WERI-Rb-1 (cell line): ENCODE measurements around the gene SYS1.

Experiments
- DNase-seq: peaks from one replicate; pipeline ENCODE4 v3.0.0-alpha.2; 2020
- H3K27ac ChIP-seq: fragments of 250-450 bp; sonication (Bioruptor Pico); 2 replicates; pipeline ENCODE4 v1.5.1; 2020; ENCODE audit warnings: mild to moderate bottlenecking, moderate library complexity
- H3K27me3 ChIP-seq: fragments of 250-450 bp; sonication (Bioruptor Pico); 2 replicates; pipeline ENCODE4 v1.5.1; 2021; ENCODE audit warnings: mild to moderate bottlenecking, low read depth, moderate library complexity; ENCODE audit not compliant: insufficient read depth, severe bottlenecking
- H3K36me3 ChIP-seq: fragments of 250-450 bp; sonication (Bioruptor Pico); 2 replicates; pipeline ENCODE4 v1.5.1; 2020; ENCODE audit warnings: mild to moderate bottlenecking, moderate library complexity
- H3K4me3 ChIP-seq: 2 replicates; pipeline ENCODE4 v1.5.1; 2011; ENCODE audit warnings: low read depth, mild to moderate bottlenecking, control low read depth, low read length
- H3K9me3 ChIP-seq: fragments of 250-450 bp; sonication (Bioruptor Pico); 2 replicates; pipeline ENCODE4 v1.5.1; 2021; ENCODE audit warnings: mild to moderate bottlenecking, moderate library complexity; ENCODE audit not compliant: severe bottlenecking
- CTCF ChIP-seq: IDR thresholded peaks from 2 replicates; pipeline ENCODE4 v1.5.1; 2011; ENCODE audit warnings: low read depth, mild to moderate bottlenecking, control low read depth, inconsistent platforms, low read length

Gene SYS1

GRCh38 chr20:45338121-45339030, 24.6 kb upstream of the SYS1 start:
- H3K4me3 ChIP-seq, result no peak overlapping the region
- no peak for DNase-seq
- H3K27me3 ChIP-seq, result no peaks in the 10 kb centered on the region
- TF ChIP-seq CTCF, result no peak
- peaks cover 54% of the 10 kb centered on the region for H3K36me3 ChIP-seq
- H3K9me3 ChIP-seq, result no peaks in the 10 kb centered on the region
- peak overlapping the region; percentile 54 for H3K27ac ChIP-seq

- no peak overlapping the region for H3K27ac ChIP-seq
- no peaks in the 10 kb centered on the region for H3K27me3 ChIP-seq
- H3K36me3 ChIP-seq, result peaks cover 51% of the 10 kb centered on the region
- H3K4me3 ChIP-seq, result no peak overlapping the region
- TF ChIP-seq CTCF, result no peak
- no peak for DNase-seq
- no peaks in the 10 kb centered on the region for H3K9me3 ChIP-seq
Measured at GRCh38 chr20:45339084-45339483, 23.9 kb upstream of the SYS1 start.

GRCh38 chr20:45339799-45340198, 23.2 kb upstream of the SYS1 start:
- Histone ChIP-seq H3K27ac (peak overlapping the region; percentile 49; the same call in 1 of the 2 replicates), H3K9me3 (no peaks in the 10 kb centered on the region), H3K27me3 (no peaks in the 10 kb centered on the region), H3K36me3 (peaks cover 46% of the 10 kb centered on the region), H3K4me3 (no peak overlapping the region)
- DNase-seq, result no peak
- TF ChIP-seq CTCF, result no peak

- Histone ChIP-seq H3K27me3 (no peaks in the 10 kb centered on the region), H3K27ac (peak overlapping the region; percentile 49), H3K4me3 (no peak overlapping the region), H3K36me3 (peaks cover 41% of the 10 kb centered on the region), H3K9me3 (no peaks in the 10 kb centered on the region)
- DNase-seq, result no peak
- no peak for TF ChIP-seq CTCF
Measured at GRCh38 chr20:45340236-45340847, 22.6 kb upstream of the SYS1 start.

- H3K36me3 ChIP-seq, result peaks cover 35% of the 10 kb centered on the region
- peak overlapping the region; percentile 69 for H3K27ac ChIP-seq
- DNase-seq, result peak; percentile 66
- TF ChIP-seq CTCF, result no peak
- no peak overlapping the region for H3K4me3 ChIP-seq
- H3K9me3 ChIP-seq, result no peaks in the 10 kb centered on the region
- no peaks in the 10 kb centered on the region for H3K27me3 ChIP-seq
Measured at GRCh38 chr20:45340951-45341350, 22.0 kb upstream of the SYS1 start.
